GM18951 (cell line): ENCODE data around the gene WDR49.

Experiments used
- POLR2A ChIP-seq: IDR thresholded peaks from 4 replicates; pipeline ENCODE4 v1.6.1; 2011; ENCODE audit warnings: mild to moderate bottlenecking; ENCODE audit not compliant: insufficient read length, insufficient read depth; ENCODE audit errors: extremely low read depth
- in situ Hi-C: fragments of 300-500 bp; cut with MboI; formaldehyde crosslinking; loops from one replicate; pipeline ENCODE4 v1.12.0; 2022; ENCODE audit warnings: low sequenced_read_pairs, mixed read lengths, inconsistent platforms; ENCODE audit not compliant: unreplicated experiment

WDR49 gene

DNA sequence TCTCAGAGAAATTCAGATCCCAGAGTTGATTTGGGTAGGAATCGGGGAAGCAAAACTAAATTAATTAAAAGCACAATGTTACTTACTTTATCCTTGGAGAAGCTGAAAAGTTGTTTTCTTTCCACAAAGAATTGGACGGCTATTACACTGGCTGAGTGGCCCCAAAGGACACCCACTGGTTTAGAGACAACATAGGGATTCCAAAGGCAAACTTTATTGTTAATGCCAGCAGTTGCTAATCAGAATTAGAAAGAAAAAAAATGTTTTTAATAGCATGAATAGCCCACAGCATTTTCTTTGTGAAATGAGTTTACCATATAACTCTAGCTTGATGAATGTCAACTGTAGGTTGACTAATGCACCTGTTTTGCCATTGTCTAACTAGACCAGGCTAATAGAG, 51.7 kb downstream of the WDR49 start:
- in situ Hi-C loops, result no loop called here
- TF ChIP-seq POLR2A, result no peak

- TF ChIP-seq POLR2A, result no peak
- in situ Hi-C loops, result no loop called here
Observed at GRCh38 chr3:167587651-167588050, 66.1 kb downstream of the WDR49 start.

DNA sequence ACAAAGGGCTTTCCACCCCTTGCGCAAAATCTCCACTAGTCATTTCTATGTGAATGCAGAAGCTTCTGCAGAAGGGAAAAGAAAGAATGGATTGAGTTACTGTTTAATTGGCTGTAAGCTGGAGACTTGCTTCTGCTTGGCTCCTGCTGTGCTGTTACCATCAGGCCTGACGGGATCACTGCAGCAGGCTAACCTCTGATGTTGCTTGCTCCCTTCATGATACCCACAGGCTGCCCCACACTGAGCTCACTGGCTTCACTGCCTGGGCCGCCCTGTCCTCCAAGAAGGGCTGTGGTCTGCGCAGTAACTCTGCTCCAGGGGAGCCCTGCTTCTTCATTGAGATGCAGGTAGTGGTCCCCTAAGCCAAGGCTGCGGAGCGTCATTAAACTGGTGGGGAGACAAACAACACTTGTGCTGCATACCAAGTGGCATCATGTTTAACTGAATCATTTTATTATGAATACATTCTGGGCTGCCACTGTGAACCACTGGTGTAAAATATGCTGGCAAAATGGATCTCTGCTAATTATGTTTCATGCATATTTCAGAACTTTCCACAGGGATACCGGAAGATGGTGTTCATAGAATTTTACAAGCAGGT, 78.6 kb downstream of the WDR49 start:
- in situ Hi-C loops, result no loop called here
- no peak for TF ChIP-seq POLR2A

DNA sequence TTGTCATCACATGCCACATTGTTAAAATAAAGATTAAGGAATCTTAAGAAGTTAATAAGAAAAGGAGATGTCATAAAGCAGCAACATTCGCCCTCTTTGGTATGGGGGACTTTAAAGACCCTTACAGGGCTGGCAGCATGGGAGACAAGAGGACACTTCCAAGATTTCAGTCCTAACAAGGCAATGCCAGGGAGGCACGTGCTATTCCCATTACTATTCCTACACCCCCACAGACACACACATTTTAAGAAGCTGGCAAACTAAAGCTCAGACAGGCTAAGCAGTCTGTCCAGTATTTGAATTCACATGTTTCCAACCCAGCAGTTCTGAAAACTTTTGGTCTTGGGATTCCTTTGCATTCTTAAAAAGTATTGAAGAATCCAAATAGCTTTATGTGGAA, 80.8 kb downstream of the WDR49 start:
- in situ Hi-C loops, result no loop called here

GRCh38 chr3:167568634-167569033, 85.1 kb downstream of the WDR49 start:
- TF ChIP-seq POLR2A, result no peak
- in situ Hi-C loops, result no loop called here

More for the DNA sequence above, 80.8 kb downstream of the WDR49 start:
- TF ChIP-seq POLR2A, result no peak

- in situ Hi-C loops, result no loop called here
- no peak for TF ChIP-seq POLR2A
Observed at GRCh38 chr3:167565489-167565888, 88.3 kb downstream of the WDR49 start.

- TF ChIP-seq POLR2A, result no peak
- in situ Hi-C loops, result no loop called here
Observed at GRCh38 chr3:167564612-167565011, 89.1 kb downstream of the WDR49 start.

DNA sequence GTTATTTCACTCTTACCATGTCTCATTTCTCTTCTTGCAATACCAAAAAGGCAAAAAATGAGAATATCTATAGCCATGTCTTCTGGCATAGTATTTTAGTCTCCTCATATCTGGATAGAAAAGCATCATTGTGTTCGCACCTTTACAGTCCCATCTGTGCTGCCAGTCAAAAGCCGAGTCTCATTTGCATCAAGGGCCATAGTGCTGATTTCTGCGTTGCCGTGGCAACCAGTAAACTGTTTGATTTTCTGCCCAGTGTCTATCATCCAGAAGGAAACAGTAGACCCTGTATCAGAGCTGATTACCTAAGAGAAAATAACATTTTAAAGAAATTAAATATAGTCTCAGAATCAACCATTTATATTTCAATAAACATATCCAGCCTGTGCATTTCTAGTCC, 93.8 kb downstream of the WDR49 start:
- in situ Hi-C loops, result no loop called here
- no peak for TF ChIP-seq POLR2A

- no peak for TF ChIP-seq POLR2A
- in situ Hi-C loops, result no loop called here
Observed at GRCh38 chr3:167554898-167555297, 98.8 kb downstream of the WDR49 start.

GRCh38 chr3:167538081-167538480, 115.7 kb downstream of the WDR49 start:
- no peak for TF ChIP-seq POLR2A
- in situ Hi-C loops, result no loop called here

- no peak for TF ChIP-seq POLR2A
- in situ Hi-C loops, result no loop called here
Observed at GRCh38 chr3:167521006-167521355, 132.8 kb downstream of the WDR49 start.

GRCh38 chr3:167520266-167521005, 133.3 kb downstream of the WDR49 start:
- no peak for TF ChIP-seq POLR2A
- in situ Hi-C loops, result no loop called here

DNA sequence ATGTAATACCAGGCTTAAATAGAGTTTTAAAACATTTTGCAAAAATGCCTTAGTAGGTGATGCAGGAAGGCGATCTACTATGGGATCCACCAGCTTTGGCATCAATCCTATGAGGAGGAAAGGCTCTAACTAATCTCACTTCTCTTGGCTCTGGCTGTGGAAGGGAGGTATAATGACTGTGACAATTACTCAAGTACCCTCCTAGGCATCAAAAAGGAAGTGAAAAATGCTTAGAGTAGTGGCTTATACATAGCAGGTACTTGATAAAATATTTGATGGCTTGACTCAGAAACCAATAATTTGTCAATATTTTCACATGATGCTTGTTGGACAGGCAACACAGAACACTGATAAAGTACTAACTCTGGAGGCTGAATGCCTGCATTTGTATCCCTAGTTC, 145.8 kb downstream of the WDR49 start:
- no peak for TF ChIP-seq POLR2A
- in situ Hi-C loops, result no loop called here

- in situ Hi-C loops, result no loop called here
- TF ChIP-seq POLR2A, result no peak
Observed at GRCh38 chr3:167502401-167502800, 151.3 kb downstream of the WDR49 start.

DNA sequence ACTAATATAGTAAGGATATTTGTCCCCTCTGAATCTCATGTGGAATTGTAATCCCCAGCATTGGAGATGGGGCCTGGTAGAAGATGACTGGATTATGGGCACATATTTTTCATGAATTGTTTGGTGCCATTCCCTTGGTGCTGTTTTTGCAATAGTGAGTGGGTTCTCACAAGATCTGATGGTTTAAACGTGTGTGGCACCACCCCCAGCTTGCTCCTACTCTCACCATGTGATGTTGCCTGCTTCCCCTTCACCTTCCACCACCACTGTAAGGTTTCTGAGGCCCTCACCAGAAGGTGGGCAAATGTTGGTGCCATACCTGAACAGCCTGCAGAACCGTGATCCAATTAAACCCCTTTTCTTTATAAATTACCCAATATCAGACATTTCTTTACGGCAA, 151.8 kb downstream of the WDR49 start:
- in situ Hi-C loops, result no loop called here
- no peak for TF ChIP-seq POLR2A

DNA sequence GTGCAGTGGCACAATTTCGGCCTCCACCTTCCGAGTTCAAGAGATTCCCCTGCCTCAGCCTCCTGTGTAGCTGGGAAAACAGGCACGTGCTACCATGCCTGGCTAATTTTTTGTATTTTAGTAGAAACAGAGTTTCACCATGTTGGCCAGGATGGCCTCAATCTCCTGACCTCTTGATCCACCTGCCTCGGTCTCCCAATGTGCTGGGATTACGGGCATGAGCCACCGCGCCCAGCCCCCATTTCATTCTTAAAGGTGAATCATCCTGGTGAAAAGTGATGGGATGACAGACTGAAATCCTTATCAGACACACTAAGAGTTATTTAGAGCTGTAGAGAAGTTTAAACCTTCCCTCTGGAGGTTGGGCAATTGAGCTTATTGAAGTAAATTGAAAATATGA, 155.8 kb downstream of the WDR49 start:
- TF ChIP-seq POLR2A, result no peak
- in situ Hi-C loops, result no loop called here
